Endothelial cell of umbilical vein (primary cell): ENCODE data around the gene RAMACL. TPM values are rescaled to one million over a fixed set of nuclear protein-coding genes. Genes with fewer than 3 reads are reported as not detected.
A peak's percentile ranks its signal among the peaks of the same experiment; 100 is the strongest.

Experiments used
- BruUV-seq: library from RNA; stranded (reverse); fragments of 400-500 nt; replicated peaks from 2 replicates; lab custom pipeline; 2021; lab: Mats Ljungman, UMichigan
- CTCF ChIA-PET: fragments of 300-600, 350-600 bp; sonication (Branson Sonifier 250); formaldehyde crosslinking; loops from one replicate; lab custom pipeline; 2021; ENCODE audit warnings: antibody characterized with exemption, inconsistent platforms; lab: Charles Lee
- POLR2A ChIA-PET: fragments of 300-600, 350-600 bp; sonication (Branson Sonifier 250); formaldehyde crosslinking; loops from one replicate; lab custom pipeline; 2021; ENCODE audit warnings: antibody characterized with exemption, inconsistent platforms; lab: Charles Lee
- DNase-seq: peaks from one replicate; pipeline ENCODE4 v3.0.0-alpha.2; 2011; ENCODE audit warnings: low read depth, low spot score
- FAIRE-seq: peaks from 2 replicates; lab custom pipeline; 2011; peaks lifted over from hg19 to GRCh38; lab: Jason Lieb, UNC
- H2AFZ ChIP-seq: 2 replicates; pipeline ENCODE4 v1.6.0; 2012; ENCODE audit warnings: low read depth, low read length, control low read depth, inconsistent platforms
- H3K27ac ChIP-seq: 2 replicates; pipeline ENCODE4 v1.5.1; 2011; ENCODE audit warnings: low read depth, mild to moderate bottlenecking, control low read depth, low read length, moderate library complexity; ENCODE audit not compliant: insufficient read depth
- H3K27me3 ChIP-seq, 2 experiments: 2 replicates each; pipeline versions ENCODE4 v1.6.0 to v1.6.1; 2011; ENCODE audit warnings: low read length in 2 of 2, mixed read lengths in 1 of 2; ENCODE audit not compliant: control insufficient read depth in 2 of 2, insufficient read depth in 2 of 2
- H3K36me3 ChIP-seq, 2 experiments: 2 replicates in 1 of 2; 3 replicates in 1 of 2; pipeline ENCODE4 v1.5.1; 2011; ENCODE audit warnings: low read length in 2 of 2, mild to moderate bottlenecking in 1 of 2, moderate library complexity in 1 of 2; ENCODE audit not compliant: control insufficient read depth in 2 of 2, insufficient read depth in 2 of 2; ENCODE audit errors: extremely low read depth in 1 of 2
- H3K4me1 ChIP-seq: 3 replicates; pipeline ENCODE4 v1.5.1; 2011; ENCODE audit warnings: mild to moderate bottlenecking, low read length; ENCODE audit not compliant: control insufficient read depth, insufficient read depth; ENCODE audit errors: extremely low read depth
- H3K4me2 ChIP-seq: 2 replicates; pipeline ENCODE4 v1.6.1; 2011; ENCODE audit warnings: low read length, control low read depth, mixed read lengths; ENCODE audit not compliant: insufficient read depth
- H3K4me3 ChIP-seq, 3 experiments: fragments of 200-600 bp in 1 of 3; sonication (generic), shearing (Covaris generic) in 1 of 3; replicated peaks in 1 of 3; 2 replicates each; pipeline ENCODE4 v1.5.1; 2011 to 2016; ENCODE audit warnings: control low read depth in 3 of 3, low read length in 3 of 3, mild to moderate bottlenecking in 2 of 3, inconsistent platforms in 1 of 3, low read depth in 1 of 3, moderate library complexity in 1 of 3; ENCODE audit not compliant: insufficient read depth in 1 of 3
- H3K79me2 ChIP-seq: 2 replicates; pipeline ENCODE4 v1.6.0; 2012; ENCODE audit warnings: low read length, inconsistent platforms; ENCODE audit not compliant: control insufficient read depth, insufficient read depth
- H3K9ac ChIP-seq: replicated peaks from 2 replicates; pipeline ENCODE3; 2011; ENCODE audit warnings: low read length, control low read depth; ENCODE audit not compliant: insufficient read depth; ENCODE audit errors: extremely low read depth
- H3K9me1 ChIP-seq: replicated peaks from 3 replicates; pipeline ENCODE4 v1.6.0; 2011; ENCODE audit warnings: mild to moderate bottlenecking, low read length; ENCODE audit not compliant: control insufficient read depth, insufficient read depth; ENCODE audit errors: extremely low read depth
- H3K9me3 ChIP-seq: replicated peaks from 2 replicates; pipeline ENCODE4 v1.5.1; 2012; ENCODE audit warnings: low read length, inconsistent platforms; ENCODE audit not compliant: control insufficient read depth, insufficient read depth
- H4K20me1 ChIP-seq: replicated peaks from 2 replicates; pipeline ENCODE3; 2011; ENCODE audit warnings: mild to moderate bottlenecking, low read length; ENCODE audit not compliant: control insufficient read depth, insufficient read depth; ENCODE audit errors: extremely low read depth
- GATA2 ChIP-seq: IDR thresholded peaks from 2 replicates; pipeline ENCODE4 v1.7.0; 2011; ENCODE audit warnings: low read depth, mild to moderate bottlenecking, moderate library complexity, mixed read lengths, low read length; ENCODE audit not compliant: insufficient read length, insufficient read depth
- POLR2A ChIP-seq: IDR thresholded peaks from 2 replicates; pipeline ENCODE4 v1.6.1; 2012; ENCODE audit warnings: low read depth, mild to moderate bottlenecking, control low read depth, low read length
- dilution Hi-C: fragments of 300-500 bp; cut with MboI; formaldehyde crosslinking; loops from one replicate; pipeline ENCODE4 v1.15.0; 2019; ENCODE audit warnings: low sequenced_read_pairs; ENCODE audit not compliant: extremely low pct_ligation_motif_present
- intact Hi-C: fragments of 100-400 bp; cut with micrococcal nuclease; formaldehyde crosslinking; loops from one replicate; pipeline ENCODE4 v1.10.0; 2022
- polyA plus RNA-seq, 4 experiments: library from polyadenylated mRNA; depleted of rRNA in 3 of 4; stranded (reverse) in 3 of 4; unstranded in 1 of 4; fragments of >200 nt; gene quantifications; 2 replicates each; pipeline versions ENCODE4 v1.2.1 to v1.2.3, GENCODE V29; 2011 to 2012; ENCODE audit warnings: missing spikeins in 1 of 4
- total RNA-seq: library from RNA; stranded (reverse); gene quantifications from 2 replicates; pipeline ENCODE4 v1.2.3, GENCODE V29; 2021
- TF ChIP-seq, protein P1 (sequence below): IDR thresholded peaks from 2 replicates; pipeline ENCODE4 v1.6.1; 2011; ENCODE audit not compliant: insufficient read depth, insufficient read length

RAMACL gene
- total and polyA plus RNA-seq, 2 donors (not counting 3 experiments of a cell fraction or from before 2014, with no cell fraction given), result 0.17 to 5.3 TPM

DNA sequence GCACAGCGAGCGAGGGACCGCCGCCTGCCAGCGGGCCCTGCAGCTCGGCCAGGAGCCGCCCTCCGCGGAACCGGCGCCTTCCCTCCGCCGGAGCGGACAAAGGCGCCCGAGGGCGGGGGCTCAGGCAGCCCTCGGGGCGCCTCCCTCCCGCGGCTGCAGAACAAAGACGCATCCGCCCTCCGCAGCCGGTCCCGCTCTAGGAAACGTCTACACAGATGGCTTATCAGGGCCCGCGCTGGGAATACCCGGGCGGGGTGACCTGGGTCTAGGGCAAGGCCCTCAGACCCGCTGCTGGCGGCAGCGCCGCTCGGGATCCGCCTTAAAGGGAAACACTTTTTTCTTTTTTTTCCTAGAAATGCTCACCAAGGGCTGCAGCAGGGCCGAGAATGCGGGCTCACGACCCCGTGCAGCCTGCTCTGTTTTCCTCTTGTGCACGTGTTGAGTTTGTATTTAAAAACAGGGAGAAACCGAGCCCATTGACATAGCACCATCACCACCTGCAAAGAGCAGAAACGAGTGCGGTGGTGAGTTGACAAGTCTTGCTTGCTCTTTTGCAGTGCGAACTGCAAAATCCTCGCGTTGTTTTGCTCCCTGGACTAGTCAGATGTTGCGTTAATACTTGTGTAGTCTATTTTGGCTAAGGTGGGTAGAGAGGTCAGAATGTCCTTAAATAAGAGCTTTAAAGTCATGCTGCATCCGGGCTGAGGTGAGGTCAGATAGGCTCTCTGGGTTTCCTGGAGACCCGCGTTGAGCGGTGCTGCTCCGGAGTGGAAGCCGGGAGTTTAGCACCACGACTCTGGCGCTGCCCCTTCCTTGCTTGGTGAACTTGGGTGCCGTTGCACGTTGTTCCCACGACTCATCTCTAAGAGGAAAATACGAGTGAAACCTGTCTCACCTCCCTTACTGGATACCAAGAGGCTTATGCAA is 41.7 kb upstream of the RAMACL start:
- no peaks in the 10 kb centered on the region for H3K36me3 ChIP-seq
- peak overlapping the region; percentile 87 for H3K9ac ChIP-seq
- ChIA-PET CTCF (interaction anchor here (0.6 to 2.9 kb wide), 11 partner anchors 12 to 762 kb away, joined by 3 to 15 read pairs (median 6); no protein-coding TSS in a partner anchor), POLR2A (interaction anchor here (0.6 to 3.0 kb wide), 13 partner anchors 12 to 248 kb away, joined by 3 to 17 read pairs (median 5); no protein-coding TSS in a partner anchor)
- intact Hi-C loops (loop anchor here (1.0 to 5.0 kb wide), 18 partner anchors 12 to 371 kb away; partner anchors contain the start of genes CEP43, RAMACL, RNASET2 and SFT2D1), dilution Hi-C loops (no loop called here)
- TSS peak; percentile 66 for BruUV-seq
- no peaks in the 10 kb centered on the region for H4K20me1 ChIP-seq
- no peaks in the 10 kb centered on the region for H3K9me3 ChIP-seq
- TF ChIP-seq GATA2 (peak; percentile 81), POLR2A (no peak)
- TF ChIP-seq, protein P1, sequence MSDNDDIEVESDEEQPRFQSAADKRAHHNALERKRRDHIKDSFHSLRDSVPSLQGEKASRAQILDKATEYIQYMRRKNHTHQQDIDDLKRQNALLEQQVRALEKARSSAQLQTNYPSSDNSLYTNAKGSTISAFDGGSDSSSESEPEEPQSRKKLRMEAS, result peak; percentile 69
- peaks cover 34% of the 10 kb centered on the region for H3K4me1 ChIP-seq
- peak overlapping the region; percentile 17 to 65 (median 35) for H3K4me3 ChIP-seq
- no peaks in the 10 kb centered on the region for H3K9me1 ChIP-seq
- H3K4me2 ChIP-seq, result peak overlapping the region; percentile 88
- DNase-seq, result peak; percentile 95
- FAIRE-seq, result peak; percentile 71
- no peaks in the 10 kb centered on the region for H3K27me3 ChIP-seq
- peak overlapping the region; percentile 21 for H2AFZ ChIP-seq
- peak overlapping the region; percentile 90 for H3K27ac ChIP-seq
- H3K79me2 ChIP-seq, result peaks cover 17% of the 10 kb centered on the region
